Upper lobe of left lung (tissue), 6 donors: Measurements from ENCODE around the gene PI4KB. TPM values are rescaled to one million over a fixed set of nuclear protein-coding genes. Genes with fewer than 3 reads are reported as not detected.
A peak's percentile ranks its signal among the peaks of the same experiment; 100 is the strongest.

Experiments used
- ATAC-seq, 2 donors: fragments of 200-7000 bp; cut with Tn5 transposase; one replicate each; pipeline ENCODE4 v1.9.1; 2022; ENCODE audit warnings: mild to moderate bottlenecking in 2 of 2, moderate library complexity in 2 of 2; ENCODE audit not compliant: low FRiP score in 2 of 2
- DNase-seq, 2 donors: peaks; one replicate each; pipeline ENCODE4 v3.0.0-alpha.2; 2019 to 2020
- H3K27ac ChIP-seq, 4 donors: fragments of 200-600 bp; sonication (generic); one replicate each; pipeline ENCODE4 v1.5.1; 2016 to 2019
- H3K27me3 ChIP-seq, 4 donors: fragments of 200-600 bp; sonication (generic); one replicate each; pipeline ENCODE4 v1.5.1; 2017 to 2019
- H3K36me3 ChIP-seq, 4 donors: fragments of 200-600 bp; sonication (generic); one replicate each; pipeline ENCODE4 v1.5.1; 2016 to 2019
- H3K4me1 ChIP-seq, 4 donors: fragments of 200-600 bp; sonication (generic); one replicate each; pipeline ENCODE4 v1.5.1; 2018 to 2019
- H3K4me3 ChIP-seq, 4 donors: fragments of 200-600 bp; sonication (generic); one replicate each; pipeline ENCODE4 v1.5.1; 2017 to 2019; ENCODE audit warnings: mild to moderate bottlenecking in 2 of 4, moderate library complexity in 1 of 4
- H3K9me3 ChIP-seq, 4 donors: fragments of 200-600 bp; sonication (generic); one replicate each; pipeline ENCODE4 v1.5.1; 2018 to 2019
- EP300 ChIP-seq, 4 donors: sonication (generic); formaldehyde crosslinking; IDR thresholded peaks; one replicate each; pipeline ENCODE4 v1.5.1; 2017; ENCODE audit warnings: antibody characterized with exemption in 4 of 4, control low read depth in 2 of 4
- POLR2A ChIP-seq, 4 donors: fragments of 450-650 bp; IDR thresholded peaks; one replicate each; pipeline ENCODE4 v1.5.1; 2016 to 2017; ENCODE audit warnings: antibody characterized with exemption in 4 of 4, mild to moderate bottlenecking in 2 of 4
- POLR2AphosphoS5 ChIP-seq, 2 donors: sonication (generic); formaldehyde crosslinking; IDR thresholded peaks; one replicate each; pipeline ENCODE4 v1.5.1; 2017; ENCODE audit warnings: antibody characterized with exemption in 2 of 2
- WGBS, 2 donors: methylation state at CpG; one replicate each; pipeline ENCODE4 v1.1.5; 2017 to 2018; 5-methylcytosine and 5-hydroxymethylcytosine counted together
- total RNA-seq, 6 donors: library from RNA; depleted of rRNA in 4 of 6; stranded (reverse); fragments of >200 nt in 4 of 6; gene quantifications; one replicate each; pipeline versions ENCODE4 v1.1.0 to v1.2.1, GENCODE V29; 2016 to 2021
- TF ChIP-seq, protein P1 (sequence below), 6 experiments: fragments of 450-650 bp in 4 of 6; fragments of 200-600 bp in 2 of 6; sonication (generic) in 2 of 6; IDR thresholded peaks; one replicate each; pipeline ENCODE4 v1.5.1; 2016 to 2019; ENCODE audit warnings: antibody characterized with exemption in 6 of 6
- donor health status: DM: no; HTN: no; CAD: no; lungs with moderate emphysema.
- donor health status: DM: no; HTN: yes; CAD: no; lungs with severe emphysema.

PI4KB gene
- total RNA-seq, 6 donors from 2014 or later: 41.3 to 127 (median 64.0) TPM

DNA sequence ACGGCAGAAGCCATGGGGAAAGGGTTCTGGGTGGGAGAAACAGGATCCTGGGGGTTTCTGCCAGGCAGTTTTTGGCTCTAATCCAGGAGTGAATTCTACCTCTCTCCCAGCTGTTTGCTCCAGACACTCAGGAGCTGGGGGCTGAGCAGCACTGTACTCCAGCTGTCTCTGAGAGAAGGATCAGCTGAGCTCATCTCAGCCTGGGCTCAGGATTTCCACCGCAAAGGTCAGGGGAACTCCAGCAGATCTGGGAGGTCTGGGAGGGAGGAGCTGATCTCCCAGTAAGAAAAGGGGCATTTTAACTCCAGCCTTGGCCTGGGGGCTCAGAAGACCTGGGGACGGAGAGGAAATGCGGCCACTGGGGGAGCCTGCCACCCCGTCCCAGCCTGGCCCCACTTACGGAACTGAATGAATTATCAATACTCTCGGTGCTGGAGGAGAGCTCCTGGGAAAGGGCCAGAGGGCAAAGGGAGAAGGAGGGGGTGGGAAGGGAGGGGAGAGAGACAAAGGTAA lies 17.3 kb downstream of the PI4KB start:
- DNase-seq (peak in 1 of 2 donors; percentile 32), ATAC-seq (peak in 1 of 2 donors; percentile 67)
- H3K27me3 ChIP-seq: no peaks in the 10 kb centered on the region
- no peak overlapping the region for H3K4me3 ChIP-seq
- no peaks in the 10 kb centered on the region for H3K9me3 ChIP-seq
- peak overlapping the region; percentile 16 to 55 (median 28) for H3K27ac ChIP-seq
- no peak for TF ChIP-seq POLR2AphosphoS5 (IDR thresholded peaks at IDR 0.05)
- TF ChIP-seq, protein P1, sequence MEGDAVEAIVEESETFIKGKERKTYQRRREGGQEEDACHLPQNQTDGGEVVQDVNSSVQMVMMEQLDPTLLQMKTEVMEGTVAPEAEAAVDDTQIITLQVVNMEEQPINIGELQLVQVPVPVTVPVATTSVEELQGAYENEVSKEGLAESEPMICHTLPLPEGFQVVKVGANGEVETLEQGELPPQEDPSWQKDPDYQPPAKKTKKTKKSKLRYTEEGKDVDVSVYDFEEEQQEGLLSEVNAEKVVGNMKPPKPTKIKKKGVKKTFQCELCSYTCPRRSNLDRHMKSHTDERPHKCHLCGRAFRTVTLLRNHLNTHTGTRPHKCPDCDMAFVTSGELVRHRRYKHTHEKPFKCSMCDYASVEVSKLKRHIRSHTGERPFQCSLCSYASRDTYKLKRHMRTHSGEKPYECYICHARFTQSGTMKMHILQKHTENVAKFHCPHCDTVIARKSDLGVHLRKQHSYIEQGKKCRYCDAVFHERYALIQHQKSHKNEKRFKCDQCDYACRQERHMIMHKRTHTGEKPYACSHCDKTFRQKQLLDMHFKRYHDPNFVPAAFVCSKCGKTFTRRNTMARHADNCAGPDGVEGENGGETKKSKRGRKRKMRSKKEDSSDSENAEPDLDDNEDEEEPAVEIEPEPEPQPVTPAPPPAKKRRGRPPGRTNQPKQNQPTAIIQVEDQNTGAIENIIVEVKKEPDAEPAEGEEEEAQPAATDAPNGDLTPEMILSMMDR (IDR thresholded peaks at IDR 0.05): no peak
- no peak for TF ChIP-seq EP300 (IDR thresholded peaks at IDR 0.05)
- TF ChIP-seq POLR2A (IDR thresholded peaks at IDR 0.05): no peak
- peaks cover 36 to 55% (median 38%) of the 10 kb centered on the region in 4 donors for H3K4me1 ChIP-seq
- peaks cover 38 to 91% (median 53%) of the 10 kb centered on the region in 4 donors for H3K36me3 ChIP-seq
- 76 to 77% methylated on average over 7 of the region's 7 CpGs for WGBS, 2 donors

DNA sequence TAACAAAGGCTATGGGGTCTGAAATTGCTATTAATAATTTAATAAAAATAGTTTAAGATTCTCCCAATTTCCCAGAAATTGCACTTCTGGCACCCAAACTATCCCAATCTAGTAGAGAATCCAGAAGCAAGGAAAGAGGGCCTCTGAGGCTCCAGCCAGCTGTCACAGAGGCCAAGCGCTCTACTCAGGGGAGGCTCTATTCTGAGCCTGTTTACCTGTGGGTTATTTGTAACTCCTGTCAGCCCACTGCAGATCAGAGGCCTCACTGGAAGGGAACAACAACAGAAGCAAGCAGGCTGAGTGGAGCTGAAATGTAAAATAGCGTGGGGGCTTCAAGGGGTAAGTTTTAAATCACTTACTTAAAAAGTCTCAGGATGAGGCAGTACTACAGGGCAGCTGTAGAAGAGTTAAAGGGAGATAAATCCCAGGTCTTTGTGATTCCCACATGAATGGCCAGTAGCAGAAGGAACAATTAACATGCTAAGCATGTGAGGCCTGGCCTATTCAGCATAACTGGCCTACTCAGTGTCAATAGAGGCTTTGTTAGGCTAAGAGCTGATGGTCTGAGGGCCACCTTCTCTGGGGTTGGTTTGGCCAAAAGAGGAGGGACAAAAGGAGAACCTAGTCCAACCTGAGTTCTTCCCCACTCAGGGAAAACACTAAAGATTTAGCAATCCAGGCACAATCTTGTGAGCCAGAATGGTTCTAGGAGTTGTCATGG lies 32.3 kb downstream of the PI4KB start:
- 85 to 90% methylated on average over 2 of the region's 2 CpGs for WGBS, 2 donors
- peaks cover 57 to 100% (median 98%) of the 10 kb centered on the region in 4 donors for H3K36me3 ChIP-seq
- H3K4me1 ChIP-seq: no peaks in the 10 kb centered on the region
- no peak overlapping the region for H3K4me3 ChIP-seq
- H3K9me3 ChIP-seq: no peaks in the 10 kb centered on the region
- TF ChIP-seq POLR2A (IDR thresholded peaks at IDR 0.05) (no peak), POLR2AphosphoS5 (IDR thresholded peaks at IDR 0.05) (no peak), EP300 (IDR thresholded peaks at IDR 0.05) (no peak)
- TF ChIP-seq, protein P1 (IDR thresholded peaks at IDR 0.05): no peak
- H3K27me3 ChIP-seq: no peaks in the 10 kb centered on the region
- DNase-seq: no peak
- ATAC-seq: no peak
- no peak overlapping the region for H3K27ac ChIP-seq

DNA sequence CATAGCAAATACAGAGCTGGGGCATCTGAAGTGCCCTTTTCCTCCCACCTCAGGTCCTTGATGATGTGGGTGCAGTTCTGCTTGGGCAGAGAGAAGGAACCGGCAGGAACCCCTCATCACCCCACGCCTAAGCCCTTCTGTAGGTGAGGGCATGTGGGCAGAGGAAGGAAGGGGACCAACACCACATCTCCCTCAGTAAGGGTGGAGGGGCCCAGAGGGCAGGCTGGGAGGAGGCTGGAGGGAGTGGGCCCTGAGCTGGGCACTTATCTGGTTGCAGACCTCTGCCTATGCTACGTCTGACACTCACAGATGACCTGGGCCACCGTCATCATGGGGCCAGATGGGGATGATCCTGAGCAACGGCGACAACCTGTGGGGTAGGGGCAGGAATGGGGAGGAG lies 34.1 kb downstream of the PI4KB start:
- Histone ChIP-seq H3K36me3 (peaks cover 44 to 100% (median 99%) of the 10 kb centered on the region in 4 donors), H3K4me3 (no peak overlapping the region), H3K9me3 (no peaks in the 10 kb centered on the region), H3K27me3 (no peaks in the 10 kb centered on the region), H3K4me1 (no peaks in the 10 kb centered on the region), H3K27ac (no peak overlapping the region)
- no peak for ATAC-seq
- TF ChIP-seq POLR2A (IDR thresholded peaks at IDR 0.05) (no peak), EP300 (IDR thresholded peaks at IDR 0.05) (no peak), POLR2AphosphoS5 (IDR thresholded peaks at IDR 0.05) (no peak)
- TF ChIP-seq, protein P1 (IDR thresholded peaks at IDR 0.05): no peak
- no peak for DNase-seq
- 77 to 92% methylated on average over 4 to 6 of the region's 6 CpGs for WGBS, 2 donors

DNA sequence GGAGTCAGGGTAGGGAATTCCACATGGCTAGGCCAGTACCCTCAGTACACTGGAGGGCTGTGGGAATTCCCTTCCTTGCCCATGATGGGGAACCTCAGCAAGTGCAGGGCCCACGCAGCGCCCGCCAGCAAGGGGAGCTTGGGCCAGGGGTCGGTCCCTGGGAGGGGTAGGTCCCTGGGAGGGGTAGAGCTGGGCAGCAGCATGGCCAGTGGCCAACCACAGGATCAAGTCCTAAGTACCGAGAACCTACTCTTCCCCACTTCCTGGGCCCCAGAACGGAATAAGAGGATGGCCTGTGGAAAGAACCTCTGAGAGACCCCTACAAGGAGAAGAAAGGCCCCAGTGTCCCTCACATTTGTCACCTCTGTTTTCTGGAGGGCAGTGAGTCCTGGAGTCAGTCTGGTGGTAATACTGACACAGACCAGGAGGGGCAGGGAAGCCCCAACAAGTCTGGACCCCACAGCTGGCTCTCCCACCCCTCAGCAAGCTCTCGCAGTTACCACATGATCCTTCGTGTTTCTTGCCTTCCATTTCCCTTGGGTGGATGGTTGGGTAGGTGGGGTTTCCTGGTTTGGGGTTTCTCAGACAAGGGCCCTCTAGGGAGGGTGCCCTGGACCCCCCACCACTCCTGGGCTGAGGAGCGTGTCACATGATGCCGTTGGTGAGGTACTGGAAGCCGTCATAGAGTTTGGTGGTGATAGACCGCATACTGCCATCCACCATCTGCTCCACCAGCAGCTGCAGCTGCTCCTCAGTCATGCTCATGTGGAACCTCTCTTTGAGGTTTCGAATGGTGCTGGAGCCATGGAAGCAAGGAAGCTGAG lies 34.8 kb downstream of the PI4KB start:
- H3K9me3 ChIP-seq: no peaks in the 10 kb centered on the region
- peaks cover 38 to 100% (median 99%) of the 10 kb centered on the region in 4 donors for H3K36me3 ChIP-seq
- H3K27ac ChIP-seq: peak overlapping the region in 1 of 4 donors; percentile 7
- TF ChIP-seq POLR2AphosphoS5 (IDR thresholded peaks at IDR 0.05): no peak
- TF ChIP-seq, protein P1 (IDR thresholded peaks at IDR 0.05): no peak
- no peak for TF ChIP-seq POLR2A (IDR thresholded peaks at IDR 0.05)
- no peak for TF ChIP-seq EP300 (IDR thresholded peaks at IDR 0.05)
- no peak overlapping the region for H3K4me3 ChIP-seq
- no peaks in the 10 kb centered on the region for H3K4me1 ChIP-seq
- no peak for ATAC-seq
- WGBS, 2 donors: 83 to 86% methylated on average over 12 to 13 of the region's 13 CpGs
- peak in 1 of 2 donors; percentile 66 for DNase-seq
- H3K27me3 ChIP-seq: no peaks in the 10 kb centered on the region
